Coronary artery (tissue), 2 donors: Measurements from ENCODE around the gene INPP5D.
"Not testable (repeated sequence)": the region's sequence is repeated elsewhere in the genome, so short reads cannot be mapped to it uniquely, and the experiment has no call there.

Experiments used
- DNase-seq: peaks from one replicate; pipeline ENCODE4 v3.0.0-alpha.2; 2017; ENCODE audit warnings: low spot score
- H3K27ac ChIP-seq, 2 donors: fragments of 200-600 bp; sonication (generic); one replicate each; pipeline ENCODE4 v1.5.1; 2016 to 2019
- H3K4me3 ChIP-seq: fragments of 200-600 bp; sonication (generic); 2 replicates; pipeline ENCODE4 v1.5.1; 2016; ENCODE audit warnings: mild to moderate bottlenecking, moderate library complexity
- TF ChIP-seq, protein P1 (sequence below): fragments of 200-600 bp; sonication (generic); IDR thresholded peaks from one replicate; pipeline ENCODE4 v1.5.1; 2019; ENCODE audit warnings: antibody characterized with exemption

Gene INPP5D

DNA sequence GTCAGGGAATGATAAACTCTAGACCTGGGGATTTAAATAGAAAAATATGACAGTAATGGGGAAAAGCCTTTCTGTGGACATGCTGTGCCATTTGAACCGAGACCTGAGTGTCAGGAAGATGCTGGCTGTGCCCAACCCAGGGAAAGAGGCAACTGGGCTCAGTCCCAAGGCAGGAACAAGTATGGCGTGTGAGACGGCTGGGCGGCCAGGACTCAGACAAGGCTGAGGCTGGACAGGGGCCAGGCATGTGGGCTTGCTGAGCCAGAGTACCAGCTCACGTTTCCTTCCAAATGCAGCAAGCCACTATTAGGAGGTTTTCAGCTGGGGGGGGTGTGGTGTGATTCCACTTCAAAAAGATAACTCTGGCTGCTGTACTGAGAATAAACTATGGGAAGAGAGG is 92.4 kb downstream of the INPP5D start:
- Histone ChIP-seq H3K27ac (no peak overlapping the region), H3K4me3 (no peak overlapping the region)
- DNase-seq: no peak
- TF ChIP-seq, protein P1, sequence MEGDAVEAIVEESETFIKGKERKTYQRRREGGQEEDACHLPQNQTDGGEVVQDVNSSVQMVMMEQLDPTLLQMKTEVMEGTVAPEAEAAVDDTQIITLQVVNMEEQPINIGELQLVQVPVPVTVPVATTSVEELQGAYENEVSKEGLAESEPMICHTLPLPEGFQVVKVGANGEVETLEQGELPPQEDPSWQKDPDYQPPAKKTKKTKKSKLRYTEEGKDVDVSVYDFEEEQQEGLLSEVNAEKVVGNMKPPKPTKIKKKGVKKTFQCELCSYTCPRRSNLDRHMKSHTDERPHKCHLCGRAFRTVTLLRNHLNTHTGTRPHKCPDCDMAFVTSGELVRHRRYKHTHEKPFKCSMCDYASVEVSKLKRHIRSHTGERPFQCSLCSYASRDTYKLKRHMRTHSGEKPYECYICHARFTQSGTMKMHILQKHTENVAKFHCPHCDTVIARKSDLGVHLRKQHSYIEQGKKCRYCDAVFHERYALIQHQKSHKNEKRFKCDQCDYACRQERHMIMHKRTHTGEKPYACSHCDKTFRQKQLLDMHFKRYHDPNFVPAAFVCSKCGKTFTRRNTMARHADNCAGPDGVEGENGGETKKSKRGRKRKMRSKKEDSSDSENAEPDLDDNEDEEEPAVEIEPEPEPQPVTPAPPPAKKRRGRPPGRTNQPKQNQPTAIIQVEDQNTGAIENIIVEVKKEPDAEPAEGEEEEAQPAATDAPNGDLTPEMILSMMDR: no peak

DNA sequence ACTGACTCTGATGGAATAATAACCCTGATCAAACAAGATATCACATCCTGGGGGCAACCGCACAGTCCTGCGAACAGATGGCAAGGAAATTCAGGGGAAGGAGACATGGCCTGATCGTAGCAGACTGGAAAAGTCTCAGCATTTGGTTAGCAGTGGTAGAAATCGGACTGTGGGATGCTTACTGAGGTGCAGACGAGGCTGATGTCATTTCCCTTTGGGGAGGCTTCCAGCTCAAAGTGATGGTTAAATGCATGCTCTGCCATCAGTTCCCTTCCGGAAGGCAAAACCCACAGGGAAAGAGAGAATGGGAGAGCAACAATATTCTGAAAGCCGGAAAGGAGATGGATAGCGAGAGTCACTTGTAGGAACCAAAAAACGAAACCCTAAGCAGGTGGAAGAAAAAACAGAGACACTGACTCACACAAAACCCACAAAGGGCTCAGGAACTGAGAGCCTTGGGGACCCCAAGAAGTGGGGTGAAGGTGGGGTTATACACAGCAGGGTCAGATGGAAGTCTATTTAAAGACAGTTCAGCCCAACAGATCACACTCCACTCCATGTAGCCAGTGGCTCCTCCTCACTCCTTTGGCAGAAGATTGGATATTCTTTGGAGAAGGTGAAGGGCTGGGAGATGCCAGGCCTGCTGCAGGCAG is 93.1 kb downstream of the INPP5D start:
- DNase-seq: no peak
- TF ChIP-seq, protein P1: no peak
- no peak overlapping the region for H3K27ac ChIP-seq
- no peak overlapping the region for H3K4me3 ChIP-seq

DNA sequence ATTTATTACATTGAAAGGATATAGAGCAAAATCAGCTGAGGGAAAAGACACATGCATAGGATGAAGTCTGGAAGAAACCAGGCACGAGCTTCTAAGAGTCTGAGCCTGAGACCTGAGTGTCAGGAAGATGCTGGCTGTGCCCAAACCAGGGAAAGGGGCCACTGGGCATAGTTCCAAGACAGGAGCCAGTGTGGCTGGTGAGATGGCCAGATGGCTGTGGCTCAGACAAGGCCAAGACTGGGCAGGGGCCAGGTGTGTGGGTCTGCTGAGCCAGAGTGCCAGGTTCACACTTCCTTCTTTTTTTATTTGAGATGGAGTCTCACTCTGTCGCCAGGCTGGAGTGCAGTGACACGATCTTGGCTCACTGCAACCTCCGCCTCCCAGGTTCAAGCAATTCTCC is 95.9 kb downstream of the INPP5D start:
- H3K4me3 ChIP-seq: no peak overlapping the region
- TF ChIP-seq, protein P1: no peak
- DNase-seq: no peak
- H3K27ac ChIP-seq: no peak overlapping the region

DNA sequence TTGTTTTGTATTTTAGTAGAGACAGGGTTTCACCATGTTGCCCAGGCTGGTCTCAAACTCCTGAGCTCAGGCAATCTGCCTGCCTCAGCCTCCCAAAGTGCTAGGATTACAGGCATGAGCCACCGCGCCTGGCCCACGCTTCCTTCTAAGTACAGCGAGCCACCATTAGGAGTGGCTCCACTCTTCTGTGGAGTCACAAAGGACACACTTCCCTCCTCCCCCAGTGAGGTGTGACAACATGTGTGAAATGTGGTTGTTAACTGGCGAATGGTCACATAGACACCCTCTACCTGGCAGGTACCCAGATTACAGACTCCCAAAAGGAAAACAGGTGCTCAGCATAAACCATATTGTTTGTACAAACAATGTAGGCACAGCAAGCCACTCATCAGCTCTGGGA is 96.3 kb downstream of the INPP5D start:
- H3K27ac ChIP-seq, H3K4me3 ChIP-seq, DNase-seq: not testable (repeated sequence)

DNA sequence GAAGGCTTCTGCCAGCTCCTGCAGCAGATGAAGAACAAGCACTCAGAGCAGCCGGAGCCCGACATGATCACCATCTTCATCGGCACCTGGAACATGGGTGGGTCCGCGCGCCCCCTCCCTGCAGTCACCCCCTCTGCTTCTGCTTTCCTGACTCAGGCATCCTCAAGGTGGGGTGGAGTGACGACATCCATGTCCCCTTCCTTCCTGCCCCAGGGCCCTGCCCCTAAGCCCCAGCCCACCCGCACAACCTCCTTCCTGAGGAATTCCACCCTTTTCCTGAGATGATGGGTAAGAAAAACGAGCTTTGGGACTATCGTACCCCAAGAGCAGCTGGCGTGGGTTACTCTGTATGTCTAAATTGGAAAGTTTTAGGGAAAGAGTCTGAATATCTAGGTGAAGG is 101.6 kb downstream of the INPP5D start:
- DNase-seq: no peak
- H3K4me3 ChIP-seq: no peak overlapping the region
- TF ChIP-seq, protein P1: no peak
- no peak overlapping the region for H3K27ac ChIP-seq

DNA sequence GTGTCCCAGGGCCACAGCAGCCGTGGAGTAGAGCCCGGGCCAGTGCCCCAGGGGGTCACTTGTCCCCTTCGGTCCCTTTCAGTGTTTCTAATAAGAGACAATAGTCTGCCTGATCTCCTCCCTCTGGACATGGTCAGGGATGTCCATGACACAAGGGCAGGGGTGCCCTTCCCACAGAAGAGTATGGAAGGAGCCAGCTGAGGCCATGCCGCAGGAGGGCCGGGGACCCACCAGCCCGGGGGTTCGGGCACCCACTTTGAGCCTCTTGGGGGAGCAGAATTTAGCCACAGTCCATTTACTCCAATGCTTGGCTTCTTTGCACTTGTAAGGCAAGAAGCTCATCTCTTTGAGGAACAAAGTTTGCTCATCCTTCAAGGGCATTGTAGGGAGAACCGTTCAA is 102.6 kb downstream of the INPP5D start:
- no peak for DNase-seq
- TF ChIP-seq, protein P1: no peak
- Histone ChIP-seq H3K4me3 (no peak overlapping the region), H3K27ac (no peak overlapping the region)

DNA sequence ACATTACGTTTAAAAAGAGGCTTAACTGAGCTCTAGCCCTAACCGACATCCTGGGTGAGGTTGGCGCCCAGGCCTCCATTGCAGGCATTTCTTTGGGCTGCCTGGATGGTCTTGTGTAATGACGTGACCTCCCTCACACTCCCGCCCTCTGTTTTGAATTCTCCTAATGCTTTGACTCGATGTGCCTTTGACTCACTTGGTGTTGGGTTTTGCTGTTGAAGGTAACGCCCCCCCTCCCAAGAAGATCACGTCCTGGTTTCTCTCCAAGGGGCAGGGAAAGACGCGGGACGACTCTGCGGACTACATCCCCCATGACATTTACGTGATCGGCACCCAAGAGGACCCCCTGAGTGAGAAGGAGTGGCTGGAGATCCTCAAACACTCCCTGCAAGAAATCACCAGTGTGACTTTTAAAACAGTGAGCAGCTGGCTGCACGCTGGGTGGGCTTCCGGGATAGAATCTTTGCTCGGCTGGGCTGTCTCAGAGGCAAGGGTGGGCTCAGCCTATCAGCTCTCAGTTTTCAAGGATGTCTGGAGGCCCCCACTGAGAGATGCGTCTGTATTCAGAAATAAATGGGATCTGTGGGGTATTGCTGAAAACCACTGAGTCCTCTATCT is 103.5 kb downstream of the INPP5D start:
- DNase-seq: no peak
- Histone ChIP-seq H3K4me3 (no peak overlapping the region), H3K27ac (no peak overlapping the region)
- TF ChIP-seq, protein P1: no peak
